HEK293 (cell line): ENCODE results near the gene TMEM181.
"Not testable (repeated sequence)": the region's sequence is repeated elsewhere in the genome, so short reads cannot be mapped to it uniquely, and the experiment has no call there.

Source experiments
- CTCF ChIA-PET: fragments of 350-600 bp; formaldehyde crosslinking; extraction: SDS; loops from one replicate; lab custom pipeline; 2021; ENCODE audit warnings: antibody characterized with exemption; lab: Yijun Ruan, JAX
- POLR2A ChIA-PET: fragments of 300-600 bp; formaldehyde crosslinking; extraction: SDS; loops from one replicate; lab custom pipeline; 2020; ENCODE audit warnings: antibody characterized with exemption, inconsistent platforms; lab: Yijun Ruan, JAX
- H3K27ac ChIP-seq: fragments of 200-500 bp; sonication (Bioruptor generic); 2 replicates; pipeline ENCODE4 v1.5.1; 2014; ENCODE audit warnings: low read depth, low read length, control low read depth, inconsistent platforms; ENCODE audit errors: extremely low read depth
- H3K36me3 ChIP-seq, 2 experiments: fragments of 200-500 bp in 1 of 2; sonication (Bioruptor generic) in 1 of 2; 1 replicate in 1 of 2; 2 replicates in 1 of 2; pipeline ENCODE4 v1.5.1; 2014 to 2017; ENCODE audit warnings: inconsistent platforms in 2 of 2, low read length in 2 of 2; ENCODE audit not compliant: control insufficient read depth in 2 of 2, insufficient read depth in 1 of 2
- H3K4me1 ChIP-seq: fragments of 200-500 bp; sonication (Bioruptor generic); 2 replicates; pipeline ENCODE4 v1.5.1; 2014; ENCODE audit warnings: mild to moderate bottlenecking, low read length, inconsistent platforms; ENCODE audit not compliant: control insufficient read depth, insufficient read depth
- H3K4me3 ChIP-seq: 2 replicates; pipeline ENCODE4 v1.5.1; 2011; ENCODE audit warnings: low read depth, mild to moderate bottlenecking, control low read depth, low read length, moderate library complexity
- H3K9me3 ChIP-seq: fragments of 200-500 bp; sonication (Bioruptor generic); 2 replicates; pipeline ENCODE4 v1.5.1; 2014; ENCODE audit warnings: low read depth, low read length, inconsistent platforms; ENCODE audit not compliant: control insufficient read depth, insufficient read depth
- AEBP2 ChIP-seq: fragments of 450-650 bp; formaldehyde crosslinking; IDR thresholded peaks from 2 replicates; pipeline ENCODE4 v1.5.1; 2016; ENCODE audit warnings: missing biosample characterization, missing genetic modification characterization, borderline replicate concordance
- FEZF1 ChIP-seq: fragments of 450-650 bp; formaldehyde crosslinking; IDR thresholded peaks from 2 replicates; pipeline ENCODE4 v1.5.1; 2016; ENCODE audit warnings: missing biosample characterization, missing genetic modification characterization
- PRDM1 ChIP-seq: fragments of 450-650 bp; formaldehyde crosslinking; IDR thresholded peaks from 2 replicates; pipeline ENCODE4; 2016; ENCODE audit warnings: missing biosample characterization, missing genetic modification characterization
- RBAK ChIP-seq: fragments of 450-650 bp; formaldehyde crosslinking; IDR thresholded peaks from 2 replicates; pipeline ENCODE4 v1.5.1; 2016; ENCODE audit warnings: missing biosample characterization, missing genetic modification characterization
- ZBTB11 ChIP-seq: fragments of 450-650 bp; formaldehyde crosslinking; conservative IDR thresholded peaks from 2 replicates; pipeline ENCODE4 v1.5.1; 2016; ENCODE audit warnings: low read depth, missing biosample characterization, missing genetic modification characterization
- ZBTB20 ChIP-seq: fragments of 450-650 bp; formaldehyde crosslinking; IDR thresholded peaks from 2 replicates; pipeline ENCODE4 v1.5.1; 2016; ENCODE audit warnings: missing biosample characterization, missing genetic modification characterization
- ZBTB44 ChIP-seq: fragments of 450-650 bp; IDR thresholded peaks from 2 replicates; pipeline ENCODE4 v1.5.1; 2018; ENCODE audit warnings: missing biosample characterization, mild to moderate bottlenecking, missing genetic modification characterization
- ZFP69B ChIP-seq: fragments of 450-650 bp; formaldehyde crosslinking; IDR thresholded peaks from 2 replicates; pipeline ENCODE4 v1.5.1; 2016; ENCODE audit warnings: missing biosample characterization, missing genetic modification characterization
- ZNF174 ChIP-seq: fragments of 450-650 bp; formaldehyde crosslinking; IDR thresholded peaks from 2 replicates; pipeline ENCODE4 v1.5.0; 2017; ENCODE audit warnings: missing biosample characterization, mild to moderate bottlenecking, missing genetic modification characterization
- ZNF449 ChIP-seq: fragments of 450-650 bp; formaldehyde crosslinking; IDR thresholded peaks from 2 replicates; pipeline ENCODE4 v1.5.1; 2017; ENCODE audit warnings: missing biosample characterization, mild to moderate bottlenecking, missing genetic modification characterization, moderate library complexity
- ZNF571 ChIP-seq: fragments of 450-650 bp; formaldehyde crosslinking; IDR thresholded peaks from 2 replicates; pipeline ENCODE4 v1.5.0; 2017; ENCODE audit warnings: missing biosample characterization, missing genetic modification characterization
- ZNF596 ChIP-seq: fragments of 450-650 bp; IDR thresholded peaks from 2 replicates; pipeline ENCODE4 v1.5.0; 2018; ENCODE audit warnings: missing biosample characterization, mild to moderate bottlenecking, missing genetic modification characterization, moderate library complexity
- ZNF704 ChIP-seq: fragments of 450-650 bp; formaldehyde crosslinking; IDR thresholded peaks from 2 replicates; pipeline ENCODE4 v1.5.1; 2016; ENCODE audit warnings: missing biosample characterization, missing genetic modification characterization

Gene TMEM181

GRCh38 chr6:158519300-158519699 lies 40.6 kb upstream of the TMEM181 start:
- Histone ChIP-seq H3K27ac (no peak overlapping the region), H3K4me1 (0 out of 2 replicates have a peak, but pooled peaks cover 4% of the 10 kb centered on the region), H3K9me3 (no peaks in the 10 kb centered on the region), H3K36me3 (no peaks in the 10 kb centered on the region), H3K4me3 (no peak overlapping the region)
- CTCF ChIA-PET, result interaction anchor here (0.6 to 2.5 kb wide), 22 partner anchors 8 to 687 kb away, joined by 3 to 21 read pairs (median 3); no protein-coding TSS in a partner anchor
- POLR2A ChIA-PET, result interaction anchor here (0.8 to 1.0 kb wide), 2 partner anchors 17 to 48 kb away, joined by 3 read pairs; no protein-coding TSS in a partner anchor
- TF ChIP-seq FEZF1 (no peak), PRDM1 (tag by site-specific recombination) (no peak), ZNF449 (tag by site-specific recombination) (no peak), ZBTB11 (tag by site-specific recombination) (no peak), ZNF596 (no peak), ZFP69B (no peak), AEBP2 (tag by site-specific recombination) (no peak), ZBTB44 (tag by site-specific recombination) (no peak), ZBTB20 (tag by site-specific recombination) (no peak), ZNF174 (no peak)
- TF ChIP-seq, all 188 proteins: peak for 0

- Histone ChIP-seq H3K36me3 (no peaks in the 10 kb centered on the region), H3K27ac (no peak overlapping the region), H3K4me3 (no peak overlapping the region), H3K9me3 (no peaks in the 10 kb centered on the region), H3K4me1 (0 out of 2 replicates have a peak, but pooled peaks cover 4% of the 10 kb centered on the region)
- CTCF ChIA-PET, result interaction anchor here (0.6 to 2.5 kb wide), 12 partner anchors 10 to 306 kb away, joined by 3 to 21 read pairs (median 3); no protein-coding TSS in a partner anchor
- TF ChIP-seq RBAK, result no peak
- TF ChIP-seq ZNF704 (tag by site-specific recombination), result no peak
- TF ChIP-seq ZNF571 (tag by site-specific recombination), result no peak
- POLR2A ChIA-PET, result no interaction called here
Measured at GRCh38 chr6:158519761-158520160, 40.1 kb upstream of the TMEM181 start.

GRCh38 chr6:158520975-158521374 lies 38.9 kb upstream of the TMEM181 start:
- H3K9me3 ChIP-seq, H3K4me1 ChIP-seq, H3K27ac ChIP-seq, POLR2A ChIA-PET, H3K4me3 ChIP-seq, H3K36me3 ChIP-seq: not testable (repeated sequence)
- CTCF ChIA-PET, result interaction anchor here (0.7 kb wide), 1 partner anchor 306 kb away, joined by 3 read pairs; no protein-coding TSS in a partner anchor
